Hepatocyte (in vitro differentiated cells): ENCODE results near the gene LSM7. TPM values are rescaled to one million over a fixed set of nuclear protein-coding genes. Genes with fewer than 3 reads are reported as not detected.

Experiments used
- DNase-seq: peaks from one replicate; pipeline ENCODE4 v3.0.0-alpha.2; 2016; ENCODE audit warnings: low spot score
- H2AFZ ChIP-seq: fragments of 200-600 bp; sonication (generic); 2 replicates; pipeline ENCODE4 v1.6.0; 2016; ENCODE audit warnings: antibody characterized with exemption, mild to moderate bottlenecking
- H3K27ac ChIP-seq: fragments of 200-600 bp; sonication (generic); 2 replicates; pipeline ENCODE4 v1.5.1; 2016; ENCODE audit warnings: mild to moderate bottlenecking
- H3K27me3 ChIP-seq: fragments of 200-600 bp; sonication (generic); 2 replicates; pipeline ENCODE4 v1.6.1; 2016
- H3K36me3 ChIP-seq: fragments of 200-600 bp; sonication (generic); replicated peaks from 2 replicates; pipeline ENCODE4 v1.5.1; 2016; ENCODE audit warnings: low read depth; ENCODE audit not compliant: insufficient read depth
- H3K4me1 ChIP-seq: fragments of 200-600 bp; sonication (generic); 2 replicates; pipeline ENCODE4 v1.5.1; 2016; ENCODE audit warnings: mild to moderate bottlenecking, moderate library complexity; ENCODE audit not compliant: insufficient read depth
- H3K4me2 ChIP-seq: fragments of 200-600 bp; sonication (generic); 2 replicates; pipeline ENCODE4 v1.6.0; 2016
- H3K4me3 ChIP-seq: fragments of 200-600 bp; sonication (generic); 2 replicates; pipeline ENCODE4 v1.5.1; 2016; ENCODE audit warnings: mild to moderate bottlenecking
- H3K79me2 ChIP-seq: fragments of 200-600 bp; sonication (generic); 2 replicates; pipeline ENCODE4 v1.6.0; 2017; ENCODE audit warnings: mild to moderate bottlenecking
- H3K9me2 ChIP-seq: fragments of 200-600 bp; sonication (generic); replicated peaks from 2 replicates; pipeline ENCODE4 v1.6.0; 2017; ENCODE audit warnings: mild to moderate bottlenecking; ENCODE audit not compliant: insufficient read depth
- H3K9me3 ChIP-seq: fragments of 200-600 bp; sonication (generic); 2 replicates; pipeline ENCODE4 v1.5.1; 2016; ENCODE audit warnings: low read depth, mild to moderate bottlenecking
- H4K20me1 ChIP-seq: fragments of 200-600 bp; sonication (generic); 2 replicates; pipeline ENCODE4 v1.6.0; 2016; ENCODE audit warnings: mild to moderate bottlenecking; ENCODE audit not compliant: insufficient read depth, poor library complexity, severe bottlenecking
- EZH2 ChIP-seq: fragments of 200-600 bp; sonication (generic); IDR thresholded peaks from 2 replicates; pipeline ENCODE4 v1.6.1; 2016; ENCODE audit warnings: antibody characterized with exemption, mild to moderate bottlenecking, borderline replicate concordance
- EZH2phosphoT487 ChIP-seq: fragments of 200-600 bp; sonication (generic); IDR thresholded peaks from one replicate; pipeline ENCODE4 v1.6.1; 2018; ENCODE audit warnings: antibody characterized with exemption, mild to moderate bottlenecking, low read depth, moderate library complexity; ENCODE audit not compliant: unreplicated experiment, severe bottlenecking
- WGBS: methylation state at CpG from one replicate; pipeline ENCODE4 v1.1.6; 2016; ENCODE audit warnings: low lambda C conversion rate; ENCODE audit errors: missing lambda C conversion rate; 5-methylcytosine and 5-hydroxymethylcytosine counted together
- polyA plus RNA-seq: library from polyadenylated mRNA; unstranded; fragments of >200 nt; fragmentation: Nextera tagmentation; extraction: Ambion mirVana; gene quantifications from 2 replicates; pipeline ENCODE4 v1.2.1, GENCODE V29; 2016
- total RNA-seq: library from RNA; depleted of rRNA; stranded (reverse); fragments of >200 nt; gene quantifications from 2 replicates; pipeline ENCODE4 v1.2.3, GENCODE V29; 2014
- TF ChIP-seq, protein P1 (sequence below): fragments of 200-600 bp; sonication (generic); IDR thresholded peaks from 2 replicates; pipeline ENCODE4 v1.5.1; 2016; ENCODE audit warnings: antibody characterized with exemption, mild to moderate bottlenecking; ENCODE audit not compliant: poor library complexity

LSM7 gene
- total and polyA plus RNA-seq, 2 experiments from 2014 or later = 150 to 190 TPM

GRCh38 chr19:2344381-2344870 is 16.0 kb upstream of the LSM7 start:
- no peak overlapping the region for H3K4me2 ChIP-seq
- no peaks in the 10 kb centered on the region for H3K9me3 ChIP-seq
- no peaks in the 10 kb centered on the region for H3K27me3 ChIP-seq
- H3K9me2 ChIP-seq = no peaks in the 10 kb centered on the region
- TF ChIP-seq EZH2phosphoT487 (no peak), EZH2 (no peak)
- TF ChIP-seq, protein P1, sequence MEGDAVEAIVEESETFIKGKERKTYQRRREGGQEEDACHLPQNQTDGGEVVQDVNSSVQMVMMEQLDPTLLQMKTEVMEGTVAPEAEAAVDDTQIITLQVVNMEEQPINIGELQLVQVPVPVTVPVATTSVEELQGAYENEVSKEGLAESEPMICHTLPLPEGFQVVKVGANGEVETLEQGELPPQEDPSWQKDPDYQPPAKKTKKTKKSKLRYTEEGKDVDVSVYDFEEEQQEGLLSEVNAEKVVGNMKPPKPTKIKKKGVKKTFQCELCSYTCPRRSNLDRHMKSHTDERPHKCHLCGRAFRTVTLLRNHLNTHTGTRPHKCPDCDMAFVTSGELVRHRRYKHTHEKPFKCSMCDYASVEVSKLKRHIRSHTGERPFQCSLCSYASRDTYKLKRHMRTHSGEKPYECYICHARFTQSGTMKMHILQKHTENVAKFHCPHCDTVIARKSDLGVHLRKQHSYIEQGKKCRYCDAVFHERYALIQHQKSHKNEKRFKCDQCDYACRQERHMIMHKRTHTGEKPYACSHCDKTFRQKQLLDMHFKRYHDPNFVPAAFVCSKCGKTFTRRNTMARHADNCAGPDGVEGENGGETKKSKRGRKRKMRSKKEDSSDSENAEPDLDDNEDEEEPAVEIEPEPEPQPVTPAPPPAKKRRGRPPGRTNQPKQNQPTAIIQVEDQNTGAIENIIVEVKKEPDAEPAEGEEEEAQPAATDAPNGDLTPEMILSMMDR = no peak
- no peak overlapping the region for H3K4me3 ChIP-seq
- no peak overlapping the region for H2AFZ ChIP-seq
- no peaks in the 10 kb centered on the region for H4K20me1 ChIP-seq
- no peak for DNase-seq
- H3K36me3 ChIP-seq = no peaks in the 10 kb centered on the region
- no peaks in the 10 kb centered on the region for H3K4me1 ChIP-seq
- H3K27ac ChIP-seq = no peak overlapping the region
- no peaks in the 10 kb centered on the region for H3K79me2 ChIP-seq
- WGBS = 92% methylated on average over 20 of the region's 24 CpGs

- peaks cover 3% of the 10 kb centered on the region for H3K79me2 ChIP-seq
- TF ChIP-seq EZH2phosphoT487 (no peak), EZH2 (no peak)
- TF ChIP-seq, protein P1 = no peak
- H3K4me1 ChIP-seq = no peaks in the 10 kb centered on the region
- H3K27me3 ChIP-seq = no peaks in the 10 kb centered on the region
- H4K20me1 ChIP-seq = no peaks in the 10 kb centered on the region
- H2AFZ ChIP-seq = no peak overlapping the region
- H3K27ac ChIP-seq = no peak overlapping the region
- H3K9me2 ChIP-seq = no peaks in the 10 kb centered on the region
- DNase-seq = no peak
- no peak overlapping the region for H3K4me2 ChIP-seq
- H3K4me3 ChIP-seq = no peak overlapping the region
- no peaks in the 10 kb centered on the region for H3K9me3 ChIP-seq
- WGBS = 95% methylated on average over 18 of the region's 31 CpGs
- no peaks in the 10 kb centered on the region for H3K36me3 ChIP-seq
Observed at GRCh38 chr19:2343289-2343982, 15.1 kb upstream of the LSM7 start.

GRCh38 chr19:2342656-2343288 is 14.4 kb upstream of the LSM7 start:
- Histone ChIP-seq H4K20me1 (no peaks in the 10 kb centered on the region), H3K36me3 (no peaks in the 10 kb centered on the region), H3K4me1 (no peaks in the 10 kb centered on the region), H3K27me3 (no peaks in the 10 kb centered on the region), H3K4me2 (no peak overlapping the region), H3K79me2 (peaks cover 9% of the 10 kb centered on the region), H3K9me2 (no peaks in the 10 kb centered on the region), H3K27ac (no peak overlapping the region), H3K4me3 (no peak overlapping the region), H3K9me3 (no peaks in the 10 kb centered on the region), H2AFZ (no peak overlapping the region)
- no peak for TF ChIP-seq EZH2
- no peak for TF ChIP-seq EZH2phosphoT487
- TF ChIP-seq, protein P1 = no peak
- DNase-seq = no peak
- 96% methylated on average over 25 of the region's 29 CpGs for WGBS
